ENCODE results near the gene MDK. TPM values are rescaled to one million over a fixed set of nuclear protein-coding genes. Genes with fewer than 3 reads are reported as not detected.
A peak's percentile ranks its signal among the peaks of the same experiment; 100 is the strongest.

The MDK gene
- total RNA-seq, 2 donors from 2014 or later = 644 to 1,502 TPM

- peaks cover 58% of the 10 kb centered on the region for H3K4me1 Mint-ChIP-seq
- peak; percentile 95 for DNase-seq
Observed at GRCh38 chr11:46346886-46347636, 34.4 kb upstream of the MDK start, which contains the start of gene DGKZ. TSS of gene DGKZ (plus strand) at chr11:46347463. CDS start at chr11:46347660, 197 bp downstream.

GRCh38 chr11:46347637-46348311, 33.7 kb upstream of the MDK start:
- H3K27ac Mint-ChIP-seq = no peak overlapping the region
- no peaks in the 10 kb centered on the region for H3K9me3 Mint-ChIP-seq
- Histone ChIP-seq H3K27me3 (ENCODE audit: control insufficient read depth, insufficient read depth, low read length, poor library complexity, severe bottlenecking) (peaks cover 17% of the 10 kb centered on the region), H3K9ac (ENCODE audit: extremely low read depth, low read length, poor library complexity, severe bottlenecking) (peak overlapping the region; percentile 34), H3K36me3 (ENCODE audit: control insufficient read depth, insufficient read depth, low read length) (no peaks in the 10 kb centered on the region), H3K9me3 (ENCODE audit: control insufficient read depth, low read length) (no peaks in the 10 kb centered on the region), H3K4me1 (ENCODE audit: control insufficient read depth, insufficient read depth, low read length) (peaks cover 10% of the 10 kb centered on the region), H3K27ac (ENCODE audit: low read depth, low read length) (no peak overlapping the region), H3K4me3 (ENCODE audit: low read length) (peak overlapping the region; percentile 82)
- DNase-seq = peak; percentile 60
- peaks cover 23% of the 10 kb centered on the region for H3K27me3 Mint-ChIP-seq (ENCODE audit: insufficient read depth)
- H3K4me3 Mint-ChIP-seq = peak overlapping the region; percentile 69
- TF ChIP-seq CTCF (conservative IDR thresholded peaks at IDR 0.05) = no peak
- H3K36me3 Mint-ChIP-seq (ENCODE audit: low read depth) = no peaks in the 10 kb centered on the region
- peaks cover 55% of the 10 kb centered on the region for H3K4me1 Mint-ChIP-seq
- WGBS, 2 experiments (ENCODE audit: insufficient coverage in 1 of 2, insufficient read length in 1 of 2) = 9 to 12% methylated on average over 20 to 63 of the region's 63 CpGs

More at GRCh38 chr11:46346886-46347636, 34.4 kb upstream of the MDK start, which contains the start of gene DGKZ:
- H3K36me3 ChIP-seq (ENCODE audit: control insufficient read depth, insufficient read depth, low read length) = no peaks in the 10 kb centered on the region
- TF ChIP-seq CTCF (conservative IDR thresholded peaks at IDR 0.05) = peak; percentile 83
- no peaks in the 10 kb centered on the region for H3K36me3 Mint-ChIP-seq (ENCODE audit: low read depth)
- peaks cover 15% of the 10 kb centered on the region for H3K4me1 ChIP-seq (ENCODE audit: control insufficient read depth, insufficient read depth, low read length)
- H3K27ac ChIP-seq (ENCODE audit: low read depth, low read length) = no peak within 1 kb of the TSS
- H3K4me3 ChIP-seq (ENCODE audit: low read length) = peak within 1 kb of the TSS; percentile 82
- peaks cover 23% of the 10 kb centered on the region for H3K27me3 Mint-ChIP-seq (ENCODE audit: insufficient read depth)
- H3K9me3 Mint-ChIP-seq = no peaks in the 10 kb centered on the region
- H3K27me3 ChIP-seq (ENCODE audit: control insufficient read depth, insufficient read depth, low read length, poor library complexity, severe bottlenecking) = peaks cover 17% of the 10 kb centered on the region
- H3K9ac ChIP-seq (ENCODE audit: extremely low read depth, low read length, poor library complexity, severe bottlenecking) = peak within 1 kb of the TSS; percentile 34
- H3K9me3 ChIP-seq (ENCODE audit: control insufficient read depth, low read length) = no peaks in the 10 kb centered on the region
- peak within 1 kb of the TSS; percentile 69 for H3K4me3 Mint-ChIP-seq
- 12 to 51% methylated on average over 12 to 80 of the region's 80 CpGs for WGBS, 2 experiments (ENCODE audit: insufficient coverage in 1 of 2, insufficient read length in 1 of 2)
- H3K27ac Mint-ChIP-seq = peak within 1 kb of the TSS; percentile 26

GRCh38 chr11:46348566-46349401, 32.7 kb upstream of the MDK start:
- Mint-ChIP-seq H3K27me3 (ENCODE audit: insufficient read depth) (peaks cover 23% of the 10 kb centered on the region), H3K27ac (peak overlapping the region; percentile 52), H3K4me3 (peak overlapping the region; percentile 69), H3K9me3 (no peaks in the 10 kb centered on the region), H3K36me3 (ENCODE audit: low read depth) (no peaks in the 10 kb centered on the region), H3K4me1 (peaks cover 50% of the 10 kb centered on the region)
- no peak overlapping the region for H3K9ac ChIP-seq (ENCODE audit: extremely low read depth, low read length, poor library complexity, severe bottlenecking)
- H3K9me3 ChIP-seq (ENCODE audit: control insufficient read depth, low read length) = no peaks in the 10 kb centered on the region
- H3K4me1 ChIP-seq (ENCODE audit: control insufficient read depth, insufficient read depth, low read length) = peaks cover 10% of the 10 kb centered on the region
- H3K27ac ChIP-seq (ENCODE audit: low read depth, low read length) = no peak overlapping the region
- no peak for TF ChIP-seq CTCF (conservative IDR thresholded peaks at IDR 0.05)
- H3K36me3 ChIP-seq (ENCODE audit: control insufficient read depth, insufficient read depth, low read length) = no peaks in the 10 kb centered on the region
- H3K4me3 ChIP-seq (ENCODE audit: low read length) = peak overlapping the region; percentile 82
- DNase-seq = no peak
- 77 to 78% methylated on average over 16 to 18 of the region's 18 CpGs for WGBS, 2 experiments (ENCODE audit: insufficient coverage in 1 of 2, insufficient read length in 1 of 2)
- peaks cover 17% of the 10 kb centered on the region for H3K27me3 ChIP-seq (ENCODE audit: control insufficient read depth, insufficient read depth, low read length, poor library complexity, severe bottlenecking)

Data from endodermal cell (in vitro differentiated cells).